Amniotic stem cell (primary cell): ENCODE data around the gene SPOCK1.

Experiments
- DNase-seq: peaks from one replicate; lab custom pipeline; 2025; lab: John Stamatoyannopoulos, UW

The SPOCK1 gene

DNA sequence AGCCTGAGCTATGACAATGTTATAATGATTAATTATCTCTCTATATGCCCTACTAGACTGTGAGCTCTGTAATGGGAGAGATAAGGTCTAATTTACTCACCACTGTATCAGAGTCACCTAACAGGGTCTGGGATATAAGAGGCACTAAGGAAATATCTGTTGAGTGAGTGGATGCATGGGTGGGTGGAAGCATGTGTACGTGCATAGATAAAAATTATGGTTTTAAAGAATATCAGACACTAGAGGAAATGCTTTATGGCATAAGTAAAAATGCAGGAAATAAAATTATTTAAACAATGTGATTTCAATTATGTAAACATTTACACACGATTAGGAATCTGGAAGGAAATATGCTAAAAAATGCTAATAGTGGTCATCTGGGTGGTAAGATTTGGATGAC, 137.8 kb downstream of the SPOCK1 start:
- no peak for DNase-seq

DNA sequence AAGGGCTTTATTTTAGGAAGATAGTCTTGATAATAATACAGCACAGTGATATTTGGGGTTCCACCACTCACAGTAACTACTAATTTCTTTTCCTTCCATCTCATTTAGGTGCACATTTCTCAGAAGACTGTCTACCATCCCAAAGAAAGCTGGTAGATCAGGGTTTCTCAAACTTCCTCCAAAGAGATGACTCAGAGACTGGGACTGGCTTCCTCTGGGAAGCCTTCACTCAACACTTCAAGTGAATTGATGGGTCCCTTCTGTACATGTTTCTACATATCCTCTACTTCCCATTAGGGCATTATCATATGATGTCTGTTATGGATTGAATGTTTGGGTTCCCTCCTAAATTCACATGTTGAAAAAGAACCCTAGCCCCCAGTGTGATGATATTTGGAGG, 138.5 kb downstream of the SPOCK1 start:
- DNase-seq = no peak

GRCh38 chr5:137359941-137360340, 139.2 kb downstream of the SPOCK1 start:
- DNase-seq = no peak

- no peak for DNase-seq
Observed at GRCh38 chr5:137357436-137357835, 141.7 kb downstream of the SPOCK1 start.

DNA sequence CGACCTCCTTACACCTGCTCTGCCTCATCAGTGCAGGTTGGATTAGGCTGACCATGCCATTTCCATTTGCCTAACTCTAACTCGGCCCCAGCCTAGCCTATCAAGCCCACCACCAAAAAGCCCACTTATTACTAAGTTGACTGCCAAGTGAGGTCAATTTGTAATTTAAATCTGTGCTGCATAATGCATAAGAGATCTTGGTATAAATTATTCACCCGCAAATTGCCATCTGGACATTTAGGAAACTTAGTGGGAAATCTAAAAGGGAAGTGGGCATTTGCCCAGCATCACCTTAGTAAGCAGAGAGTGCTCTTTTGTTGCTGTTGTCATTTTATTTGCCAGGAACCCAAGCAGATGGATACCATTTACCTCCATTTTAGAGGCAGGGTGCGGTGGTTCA, 143.0 kb downstream of the SPOCK1 start:
- no peak for DNase-seq

- DNase-seq = no peak
Observed at GRCh38 chr5:137355708-137356107, 143.4 kb downstream of the SPOCK1 start.

- no peak for DNase-seq
Observed at GRCh38 chr5:137352095-137352494, 147.0 kb downstream of the SPOCK1 start.

GRCh38 chr5:137350791-137351190, 148.3 kb downstream of the SPOCK1 start:
- no peak for DNase-seq

GRCh38 chr5:137348759-137349158, 150.4 kb downstream of the SPOCK1 start:
- DNase-seq = no peak

DNA sequence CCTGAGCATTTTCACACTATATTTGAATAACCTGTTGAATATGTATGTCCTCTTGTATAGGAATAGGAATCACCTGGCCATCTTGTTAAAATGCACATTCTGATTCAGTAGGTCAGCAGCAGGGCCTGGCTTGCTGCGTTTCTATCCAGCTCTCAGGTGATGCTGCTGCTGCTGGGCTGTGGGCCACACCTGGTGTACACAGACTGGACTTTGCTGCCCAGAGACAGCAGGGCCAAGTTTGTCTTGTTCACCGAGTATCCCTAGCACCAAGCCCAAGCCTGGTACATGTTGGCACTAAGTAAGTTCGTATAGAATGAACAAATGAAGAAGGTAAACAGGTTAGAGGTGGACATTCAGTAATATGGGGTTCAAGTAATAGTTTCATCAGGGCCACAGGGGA, 151.3 kb downstream of the SPOCK1 start:
- no peak for DNase-seq

DNA sequence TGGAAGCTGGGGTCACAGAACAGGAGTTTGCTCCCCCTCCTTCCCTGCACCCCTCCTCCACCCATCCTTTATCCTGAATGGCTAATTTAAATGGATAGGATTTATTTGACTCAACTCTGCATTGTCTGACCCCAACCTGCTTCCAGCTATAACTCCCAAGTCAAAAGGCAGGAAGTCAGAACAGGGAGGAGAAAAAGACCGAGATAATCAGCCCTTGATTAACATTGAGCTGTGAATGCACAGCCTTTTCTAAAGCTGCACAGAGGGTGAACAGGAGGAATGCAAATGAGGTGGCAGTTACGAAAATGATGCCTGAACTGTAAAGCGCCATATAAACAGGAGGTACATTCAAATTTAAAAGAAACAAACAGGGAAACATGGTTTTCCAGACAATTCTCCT, 152.8 kb downstream of the SPOCK1 start:
- no peak for DNase-seq

GRCh38 chr5:137345396-137345795, 153.7 kb downstream of the SPOCK1 start:
- no peak for DNase-seq

GRCh38 chr5:137344723-137345322, 154.3 kb downstream of the SPOCK1 start:
- DNase-seq = peak; percentile 34

DNA sequence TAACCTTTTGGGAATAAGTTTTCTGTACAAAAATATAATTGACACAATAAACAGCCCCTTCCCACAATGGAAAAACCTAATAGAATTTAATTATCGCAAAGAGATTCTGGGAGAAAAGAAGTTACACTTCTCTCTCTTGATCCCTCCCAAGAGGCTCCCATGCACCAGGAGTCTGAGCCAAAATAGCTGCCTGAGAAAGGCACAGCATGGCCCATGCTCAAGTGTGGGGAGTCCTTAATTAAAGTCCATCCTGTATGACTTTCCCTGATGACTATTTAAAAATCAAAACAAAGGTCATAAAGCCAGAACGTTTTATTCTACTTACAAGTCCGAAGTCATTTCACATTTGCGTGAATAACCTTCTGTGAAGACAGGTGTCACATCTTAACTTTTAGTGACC, 155.1 kb downstream of the SPOCK1 start:
- no peak for DNase-seq

GRCh38 chr5:137342764-137343163, 156.4 kb downstream of the SPOCK1 start:
- no peak for DNase-seq

DNA sequence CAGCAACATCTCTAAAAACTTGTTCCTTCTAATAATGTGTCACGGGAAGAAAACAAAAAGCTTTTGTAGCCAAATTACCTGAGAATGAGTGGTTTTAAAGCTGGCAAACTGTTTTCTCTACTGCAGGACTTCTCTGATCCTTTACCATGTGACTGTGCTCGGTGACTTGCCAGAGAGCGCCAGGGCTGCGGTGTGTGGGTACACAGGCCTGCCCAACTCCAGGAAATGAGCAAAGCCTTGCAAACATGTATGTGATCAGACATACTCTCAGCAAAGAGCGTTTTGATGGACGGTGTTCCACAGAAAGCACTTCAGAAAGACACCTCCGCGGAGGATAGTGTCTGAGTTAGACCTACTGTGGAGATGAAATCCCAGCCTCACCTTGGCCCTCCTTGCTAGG, 157.3 kb downstream of the SPOCK1 start:
- no peak for DNase-seq

DNA sequence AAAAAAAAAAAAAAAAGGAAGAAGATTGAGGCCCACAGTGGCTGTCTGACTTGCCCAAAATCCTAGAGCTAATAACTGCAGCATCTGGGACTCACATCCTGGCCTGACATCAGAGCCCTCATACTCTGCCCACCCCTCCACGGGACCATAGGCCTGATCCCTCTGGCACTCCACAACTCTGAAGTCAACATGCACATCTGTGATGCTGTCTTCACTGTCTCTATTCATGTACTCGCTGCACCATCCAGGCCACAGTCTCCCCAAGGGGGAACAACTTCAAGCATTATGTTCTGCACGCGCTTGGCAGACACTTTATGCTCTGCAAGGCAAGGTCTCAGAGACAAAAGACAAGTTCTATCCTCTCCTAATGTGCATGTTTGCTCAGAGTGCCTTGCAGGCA, 158.2 kb downstream of the SPOCK1 start:
- DNase-seq = no peak

DNA sequence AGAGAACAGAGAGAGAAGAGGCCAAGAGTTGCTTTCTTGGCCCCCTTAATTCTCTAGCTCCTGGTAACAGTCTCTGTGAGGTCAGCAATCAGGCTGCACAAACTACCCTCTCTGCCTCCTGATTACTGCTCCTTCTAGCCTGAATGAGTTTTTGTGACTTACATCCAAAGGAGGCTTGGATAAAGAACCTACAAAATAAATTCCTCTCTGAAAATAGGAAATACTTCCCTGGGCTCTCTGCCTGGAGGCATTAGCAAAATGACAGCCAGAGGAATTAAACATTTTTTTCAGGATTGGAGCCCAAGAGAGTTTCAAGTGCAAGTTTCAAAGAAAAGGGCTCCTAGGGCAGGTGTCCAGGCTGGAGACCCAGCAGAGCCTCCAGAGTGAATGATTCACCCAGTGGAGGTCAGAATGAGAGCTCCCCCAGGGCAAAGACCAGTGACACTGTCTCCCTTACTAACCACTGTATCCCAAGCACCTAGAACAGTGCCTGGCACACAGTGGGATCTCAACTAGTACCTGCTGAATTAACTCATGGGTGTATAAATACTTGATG, 162.5 kb downstream of the SPOCK1 start:
- DNase-seq = no peak

GRCh38 chr5:137336161-137336560, 163.0 kb downstream of the SPOCK1 start:
- no peak for DNase-seq

GRCh38 chr5:137335493-137335892, 163.6 kb downstream of the SPOCK1 start:
- no peak for DNase-seq

DNA sequence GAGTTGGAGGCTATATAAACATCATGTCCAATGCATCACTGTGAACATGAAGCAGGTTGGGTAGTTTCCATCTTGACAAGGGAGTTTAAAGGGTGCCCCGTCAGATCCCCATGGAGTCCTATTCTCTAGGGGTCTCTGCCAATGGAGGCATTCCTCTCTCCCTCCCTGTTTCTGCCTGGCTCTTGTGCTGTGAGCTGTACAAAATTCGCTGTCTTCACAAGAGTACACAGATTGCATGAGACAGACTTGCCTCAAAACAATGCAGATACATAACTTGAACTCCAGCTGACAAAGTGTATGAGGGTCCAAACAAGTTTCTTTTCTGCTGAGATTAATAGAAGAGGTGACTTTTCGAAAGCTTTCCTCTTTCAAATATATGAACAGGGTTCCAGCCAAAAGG, 165.2 kb downstream of the SPOCK1 start:
- no peak for DNase-seq

DNA sequence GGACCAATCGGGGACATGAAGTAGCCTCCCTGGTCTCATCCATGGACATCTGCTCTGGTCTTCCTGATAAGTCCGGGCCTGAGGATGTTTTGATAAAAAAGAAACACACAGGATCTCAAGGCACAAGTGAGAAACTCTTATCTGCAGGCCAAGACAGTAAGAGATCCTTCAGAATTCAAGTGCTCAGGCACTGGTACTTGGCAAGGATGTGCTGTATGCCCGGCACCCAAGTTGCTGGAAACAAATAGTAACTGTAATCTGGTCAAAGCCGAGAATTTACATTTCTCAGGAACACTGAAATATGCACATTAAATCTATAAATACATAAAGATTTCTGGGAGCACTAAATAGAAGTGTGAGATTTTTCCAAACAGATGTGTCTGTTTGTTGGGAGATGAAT, 165.7 kb downstream of the SPOCK1 start:
- DNase-seq = no peak

- no peak for DNase-seq
Observed at GRCh38 chr5:137332296-137332695, 166.8 kb downstream of the SPOCK1 start.

GRCh38 chr5:137329586-137330296, 169.4 kb downstream of the SPOCK1 start:
- DNase-seq = no peak
